Measurements from ENCODE around the gene APOBEC2.

DNA sequence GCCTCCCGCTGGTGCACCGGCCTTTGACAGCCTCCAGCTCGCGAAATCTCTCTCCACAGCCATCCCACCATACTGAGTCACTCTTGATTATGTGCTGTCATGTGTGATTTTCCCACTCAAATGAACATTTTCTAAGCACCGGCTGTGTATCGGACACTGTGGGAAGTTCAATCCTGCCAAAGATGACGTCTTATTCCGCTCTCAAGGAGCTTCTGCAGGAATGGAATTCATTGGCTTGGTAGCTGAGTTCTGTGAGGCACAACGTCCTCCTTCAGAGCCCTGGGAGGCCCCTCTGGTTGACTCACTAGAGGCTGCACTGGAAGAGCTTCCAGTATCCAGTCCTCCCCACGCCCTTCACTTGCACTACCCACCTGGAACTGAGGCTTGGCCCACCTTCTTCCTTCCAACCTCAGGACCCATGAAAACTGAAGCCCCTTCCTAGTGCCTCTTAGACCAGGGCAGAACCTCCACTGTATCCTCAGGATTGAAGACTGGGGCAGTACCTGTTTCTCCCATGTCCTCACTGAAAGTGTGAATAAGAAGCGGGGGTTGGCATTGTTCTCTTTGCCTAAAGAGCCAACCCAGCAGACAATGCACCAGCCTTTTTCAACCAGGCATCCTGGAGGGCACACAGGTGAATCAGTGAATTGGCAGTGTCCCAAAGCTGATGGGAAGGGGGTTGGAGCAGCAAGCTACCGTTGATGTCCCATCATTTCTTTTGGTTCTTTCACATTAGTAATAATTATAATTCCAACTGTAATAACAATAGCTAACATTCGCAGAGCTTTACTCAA, 15.7 kb upstream of the APOBEC2 start:
- TF ChIP-seq, protein P1, sequence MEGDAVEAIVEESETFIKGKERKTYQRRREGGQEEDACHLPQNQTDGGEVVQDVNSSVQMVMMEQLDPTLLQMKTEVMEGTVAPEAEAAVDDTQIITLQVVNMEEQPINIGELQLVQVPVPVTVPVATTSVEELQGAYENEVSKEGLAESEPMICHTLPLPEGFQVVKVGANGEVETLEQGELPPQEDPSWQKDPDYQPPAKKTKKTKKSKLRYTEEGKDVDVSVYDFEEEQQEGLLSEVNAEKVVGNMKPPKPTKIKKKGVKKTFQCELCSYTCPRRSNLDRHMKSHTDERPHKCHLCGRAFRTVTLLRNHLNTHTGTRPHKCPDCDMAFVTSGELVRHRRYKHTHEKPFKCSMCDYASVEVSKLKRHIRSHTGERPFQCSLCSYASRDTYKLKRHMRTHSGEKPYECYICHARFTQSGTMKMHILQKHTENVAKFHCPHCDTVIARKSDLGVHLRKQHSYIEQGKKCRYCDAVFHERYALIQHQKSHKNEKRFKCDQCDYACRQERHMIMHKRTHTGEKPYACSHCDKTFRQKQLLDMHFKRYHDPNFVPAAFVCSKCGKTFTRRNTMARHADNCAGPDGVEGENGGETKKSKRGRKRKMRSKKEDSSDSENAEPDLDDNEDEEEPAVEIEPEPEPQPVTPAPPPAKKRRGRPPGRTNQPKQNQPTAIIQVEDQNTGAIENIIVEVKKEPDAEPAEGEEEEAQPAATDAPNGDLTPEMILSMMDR (IDR thresholded peaks at IDR 0.05): no peak
- TF ChIP-seq POLR2A (IDR thresholded peaks at IDR 0.05): no peak

Data from lower leg skin (tissue), 3 donors.